HCT116 (cell line): ENCODE data around the gene ABHD16B. TPM values are rescaled to one million over a fixed set of nuclear protein-coding genes. Genes with fewer than 3 reads are reported as not detected.

ENCODE experiments used
- ATAC-seq: fragments of 200-7000 bp; cut with Tn5 transposase; 2 replicates; pipeline ENCODE4 v1.9.1; 2020; ENCODE audit warnings: mild to moderate bottlenecking, moderate library complexity
- BruUV-seq: library from RNA; stranded (reverse); fragments of 400-500 nt; replicated peaks from 2 replicates; lab custom pipeline; 2021; lab: Mats Ljungman, UMichigan
- CTCF ChIA-PET: fragments of 300-600 bp; sonication (Branson Sonifier 250); formaldehyde crosslinking; loops from one replicate; lab custom pipeline; 2021; ENCODE audit warnings: antibody characterized with exemption; lab: Charles Lee
- POLR2A ChIA-PET: fragments of 300-600, 350-600 bp; sonication (Branson Sonifier 250); formaldehyde crosslinking; loops from one replicate; lab custom pipeline; 2021; ENCODE audit warnings: antibody characterized with exemption; lab: Charles Lee
- RAD21 ChIA-PET, 2 experiments: fragments of 300-600 bp; sonication (Branson Sonifier 250); formaldehyde crosslinking; loops; one replicate each; lab custom pipeline; 2023; ENCODE audit warnings: low total read pairs in 2 of 2; ENCODE audit not compliant: uncharacterized antibody in 2 of 2, unreplicated experiment in 2 of 2, low non-redundant PET in 1 of 2; lab: Charles Lee
- DNase-seq: peaks from one replicate; pipeline ENCODE4 v3.0.0-alpha.2; 2010; ENCODE audit warnings: low read depth, low spot score
- H2AFZ ChIP-seq: fragments of 200-600 bp; shearing (Covaris generic), sonication (generic); 2 replicates; pipeline ENCODE4 v1.6.1; 2017; ENCODE audit warnings: low read depth, mixed run types, mixed read lengths, antibody characterized with exemption, low read length; ENCODE audit not compliant: poor library complexity, severe bottlenecking
- H3K27ac ChIP-seq: 2 replicates; pipeline ENCODE4 v1.5.1; 2012; ENCODE audit warnings: low read depth, low read length
- H3K27me3 ChIP-seq: fragments of 200-600 bp; sonication (generic); 2 replicates; pipeline ENCODE4 v1.6.1; 2016; ENCODE audit warnings: mixed run types, low read length, mixed read lengths; ENCODE audit not compliant: insufficient read depth
- H3K36me3 ChIP-seq, 2 experiments: fragments of 200-500 bp in 1 of 2; fragments of 200-600 bp in 1 of 2; sonication (Bioruptor generic) in 1 of 2; sonication (generic) in 1 of 2; 2 replicates each; pipeline versions ENCODE4 v1.5.1 to v1.6.1; 2014 to 2016; ENCODE audit warnings: low read length in 2 of 2, inconsistent platforms in 1 of 2, mixed read lengths in 1 of 2, mixed run types in 1 of 2; ENCODE audit not compliant: insufficient read depth in 2 of 2, control insufficient read depth in 1 of 2
- H3K4me1 ChIP-seq, 2 experiments: fragments of 200-600 bp in 1 of 2; sonication (generic) in 1 of 2; 2 replicates each; pipeline versions ENCODE4 v1.5.1 to v1.6.1; 2012 to 2017; ENCODE audit warnings: low read length in 2 of 2, inconsistent platforms in 1 of 2, mild to moderate bottlenecking in 1 of 2, mixed read lengths in 1 of 2, mixed run types in 1 of 2, moderate library complexity in 1 of 2; ENCODE audit not compliant: insufficient read depth in 2 of 2, control insufficient read depth in 1 of 2
- H3K4me2 ChIP-seq: fragments of 200-600 bp; sonication (generic); 2 replicates; pipeline ENCODE4 v1.6.1; 2017; ENCODE audit warnings: mixed run types, low read length, mixed read lengths
- H3K4me3 ChIP-seq, 2 experiments: fragments of 200-600 bp in 1 of 2; sonication (generic) in 1 of 2; replicated peaks in 1 of 2; 2 replicates each; pipeline ENCODE4 v1.5.1; 2011 to 2016; ENCODE audit warnings: low read length in 2 of 2, control low read depth in 1 of 2, low read depth in 1 of 2, mild to moderate bottlenecking in 1 of 2, mixed read lengths in 1 of 2, mixed run types in 1 of 2
- H3K79me2 ChIP-seq: fragments of 200-600 bp; sonication (generic); 2 replicates; pipeline ENCODE4 v1.6.1; 2017; ENCODE audit warnings: mild to moderate bottlenecking, mixed run types, low read length, moderate library complexity, mixed read lengths; ENCODE audit not compliant: insufficient read depth
- H3K9ac ChIP-seq: fragments of 200-600 bp; sonication (generic); 2 replicates; pipeline ENCODE4 v1.6.1; 2016; ENCODE audit warnings: low read length, mixed read lengths
- H3K9me2 ChIP-seq: fragments of 200-600 bp; sonication (generic), shearing (Covaris generic); 2 replicates; pipeline ENCODE4 v1.6.1; 2017; ENCODE audit warnings: mixed run types, mild to moderate bottlenecking, moderate library complexity; ENCODE audit not compliant: insufficient read depth
- H3K9me3 ChIP-seq, 2 experiments: fragments of 200-500 bp in 1 of 2; fragments of 200-600 bp in 1 of 2; sonication (Bioruptor generic) in 1 of 2; sonication (generic) in 1 of 2; 2 replicates each; pipeline ENCODE4 v1.6.1; 2014 to 2017; ENCODE audit warnings: low read length in 2 of 2, mixed read lengths in 2 of 2, inconsistent platforms in 1 of 2, low read depth in 1 of 2, mild to moderate bottlenecking in 1 of 2, mixed run types in 1 of 2, moderate library complexity in 1 of 2; ENCODE audit not compliant: control insufficient read depth in 1 of 2, insufficient read depth in 1 of 2
- H4K20me1 ChIP-seq: fragments of 200-600 bp; sonication (generic), shearing (Covaris generic); 2 replicates; pipeline ENCODE4 v1.6.1; 2017; ENCODE audit warnings: mixed run types, mild to moderate bottlenecking, moderate library complexity; ENCODE audit not compliant: insufficient read depth
- CBX3 ChIP-seq: IDR thresholded peaks from 2 replicates; pipeline ENCODE4 v1.6.1; 2012; ENCODE audit warnings: low read depth
- EGR1 ChIP-seq: IDR thresholded peaks from 2 replicates; pipeline ENCODE4 v1.6.1; 2012; ENCODE audit warnings: low read depth
- EZH2 ChIP-seq: fragments of 200-600 bp; sonication (generic); IDR thresholded peaks from 2 replicates; pipeline ENCODE4 v1.6.1; 2017; ENCODE audit warnings: antibody characterized with exemption, mixed run types
- POLR2A ChIP-seq: IDR thresholded peaks from 2 replicates; pipeline ENCODE4 v1.7.0; 2011; ENCODE audit warnings: borderline replicate concordance; ENCODE audit not compliant: insufficient read depth, insufficient read length; ENCODE audit errors: extremely low read depth
- RAD21 ChIP-seq: IDR thresholded peaks from 2 replicates; pipeline ENCODE4 v1.6.1; 2012; ENCODE audit warnings: low read depth, mild to moderate bottlenecking
- SIN3A ChIP-seq: IDR thresholded peaks from 2 replicates; pipeline ENCODE4 v1.6.1; 2012; ENCODE audit warnings: low read depth
- SP1 ChIP-seq: IDR thresholded peaks from 2 replicates; pipeline ENCODE4 v1.6.1; 2012; ENCODE audit warnings: low read depth
- SRF ChIP-seq: IDR thresholded peaks from 2 replicates; pipeline ENCODE4 v1.6.1; 2012; ENCODE audit warnings: low read depth
- TCF7L2 ChIP-seq: IDR thresholded peaks from 2 replicates; pipeline ENCODE4 v1.7.0; 2011; ENCODE audit warnings: borderline replicate concordance, inconsistent platforms; ENCODE audit not compliant: insufficient read depth, insufficient read length; ENCODE audit errors: extremely low read depth
- YY1 ChIP-seq: IDR thresholded peaks from 2 replicates; pipeline ENCODE4 v1.6.1; 2011; ENCODE audit warnings: low read length, low read depth, moderate library complexity, mild to moderate bottlenecking; ENCODE audit not compliant: insufficient replicate concordance; ENCODE audit errors: extremely low read depth
- ZNF274 ChIP-seq: fragments of 200-500 bp; sonication (Bioruptor generic); IDR thresholded peaks from 2 replicates; pipeline ENCODE4 v1.6.1; 2014; ENCODE audit warnings: mild to moderate bottlenecking, low read depth, low read length, inconsistent platforms
- intact Hi-C: fragments of 100-400 bp; cut with micrococcal nuclease; formaldehyde crosslinking; loops from 2 replicates; pipeline ENCODE4 v1.10.0; 2022
- total RNA-seq: library from RNA; stranded (reverse); gene quantifications from one replicate; pipeline ENCODE4 v1.2.1, GENCODE V29; 2021; ENCODE audit not compliant: unreplicated experiment
- TF ChIP-seq, protein P1 (sequence below): IDR thresholded peaks from 2 replicates; pipeline ENCODE4 v1.6.1; 2012
- TF ChIP-seq, protein P2 (sequence below): IDR thresholded peaks from 2 replicates; pipeline ENCODE4 v1.6.1; 2011; ENCODE audit warnings: mild to moderate bottlenecking, low read length, moderate library complexity; ENCODE audit not compliant: insufficient replicate concordance; ENCODE audit errors: extremely low read depth
- TF ChIP-seq, protein P3 (sequence below): IDR thresholded peaks from 2 replicates; pipeline ENCODE4 v1.6.1; 2012

The ABHD16B gene
- total RNA-seq, 1 experiment from 2014 or later: not detected

DNA sequence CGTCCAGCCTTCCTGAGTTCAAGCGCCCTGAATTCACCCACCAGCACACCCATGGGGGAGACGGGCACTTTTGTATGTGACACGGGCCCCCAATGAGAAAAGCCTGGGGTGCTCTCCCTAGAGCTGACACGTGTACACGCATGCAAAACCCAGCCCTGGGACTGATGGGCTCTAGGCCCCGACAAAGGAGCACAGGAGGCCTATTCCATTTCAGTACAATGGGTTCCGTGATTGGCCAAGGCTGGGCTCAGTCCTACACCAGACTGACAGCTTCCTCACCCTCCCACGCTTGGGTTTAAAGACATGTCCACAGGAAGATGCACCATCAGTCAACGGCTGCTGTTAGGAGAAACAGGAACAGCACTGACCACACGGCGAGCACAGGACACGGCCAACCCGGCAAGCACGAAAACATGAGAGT lies 39.0 kb upstream of the ABHD16B start:
- H3K4me1 ChIP-seq: peaks cover 0 to 6% of the 10 kb centered on the region in 2 experiments; a peak in 2 of 4 replicates
- H3K4me2 ChIP-seq: no peak overlapping the region
- H3K4me3 ChIP-seq: no peak overlapping the region
- H3K9ac ChIP-seq: no peak overlapping the region
- POLR2A ChIA-PET: no interaction called here
- no peaks in the 10 kb centered on the region for H3K9me2 ChIP-seq
- ATAC-seq: no peak
- no peaks in the 10 kb centered on the region for H3K36me3 ChIP-seq
- H3K79me2 ChIP-seq: no peaks in the 10 kb centered on the region
- H3K9me3 ChIP-seq: no peaks in the 10 kb centered on the region
- CTCF ChIA-PET: no interaction called here
- no peaks in the 10 kb centered on the region for H4K20me1 ChIP-seq
- H2AFZ ChIP-seq: no peak overlapping the region
- no peaks in the 10 kb centered on the region for H3K27me3 ChIP-seq
- no peak for TF ChIP-seq EZH2
- TF ChIP-seq SP1: no peak
- no peak for TF ChIP-seq RAD21
- intact Hi-C loops: no loop called here
- RAD21 ChIA-PET: interaction anchor here in 1 of 2 experiments (0.6 to 0.7 kb wide), 2 partner anchors 37 to 44 kb away, joined by 3 read pairs; no protein-coding TSS in a partner anchor
- H3K27ac ChIP-seq: no peak overlapping the region
- no TSS peak for BruUV-seq
- no peak for DNase-seq

DNA sequence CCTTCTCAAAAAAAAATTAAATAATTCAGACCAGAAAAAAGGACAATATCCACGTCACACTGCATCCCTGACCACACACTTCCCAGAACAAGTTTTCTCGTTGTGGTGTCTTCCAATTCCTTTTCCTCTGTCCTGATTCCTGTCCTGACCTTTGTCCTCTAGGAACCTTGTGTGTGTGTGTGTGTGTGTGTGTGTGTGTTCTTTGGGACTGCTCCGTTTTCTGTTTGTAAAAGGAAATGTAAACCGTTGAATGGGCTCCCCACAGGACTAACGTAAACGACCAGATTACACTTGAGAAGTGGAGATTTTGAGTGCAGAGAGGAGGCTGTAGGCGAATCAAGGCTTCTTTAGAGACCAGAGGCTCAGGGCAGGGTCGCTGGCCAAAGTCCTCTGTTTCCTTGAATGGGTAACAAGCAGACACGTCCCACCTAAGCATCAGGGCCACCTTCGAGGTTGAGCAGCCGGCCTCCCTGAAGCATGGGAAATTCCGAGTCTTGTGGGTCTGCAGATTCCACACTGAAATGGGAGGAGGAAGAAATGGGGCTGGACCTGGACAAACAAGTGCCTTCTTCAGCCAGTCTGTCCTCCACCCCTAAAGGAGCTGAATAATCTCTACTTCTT lies 37.5 kb upstream of the ABHD16B start:
- H3K4me2 ChIP-seq: no peak overlapping the region
- CTCF ChIA-PET: no interaction called here
- no peak overlapping the region for H2AFZ ChIP-seq
- RAD21 ChIA-PET: no interaction called here
- no TSS peak for BruUV-seq
- H4K20me1 ChIP-seq: no peaks in the 10 kb centered on the region
- DNase-seq (no peak), ATAC-seq (no peak)
- 0 out of 2 replicates have a peak, but pooled peaks cover 3% of the 10 kb centered on the region for H3K79me2 ChIP-seq
- H3K9me2 ChIP-seq: no peaks in the 10 kb centered on the region
- POLR2A ChIA-PET: no interaction called here
- intact Hi-C loops: no loop called here
- no peak overlapping the region for H3K4me3 ChIP-seq
- no peaks in the 10 kb centered on the region for H3K9me3 ChIP-seq
- TF ChIP-seq SIN3A: no peak
- TF ChIP-seq, protein P1, sequence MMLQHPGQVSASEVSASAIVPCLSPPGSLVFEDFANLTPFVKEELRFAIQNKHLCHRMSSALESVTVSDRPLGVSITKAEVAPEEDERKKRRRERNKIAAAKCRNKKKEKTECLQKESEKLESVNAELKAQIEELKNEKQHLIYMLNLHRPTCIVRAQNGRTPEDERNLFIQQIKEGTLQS: no peak
- TF ChIP-seq EGR1: no peak
- TF ChIP-seq, protein P2, sequence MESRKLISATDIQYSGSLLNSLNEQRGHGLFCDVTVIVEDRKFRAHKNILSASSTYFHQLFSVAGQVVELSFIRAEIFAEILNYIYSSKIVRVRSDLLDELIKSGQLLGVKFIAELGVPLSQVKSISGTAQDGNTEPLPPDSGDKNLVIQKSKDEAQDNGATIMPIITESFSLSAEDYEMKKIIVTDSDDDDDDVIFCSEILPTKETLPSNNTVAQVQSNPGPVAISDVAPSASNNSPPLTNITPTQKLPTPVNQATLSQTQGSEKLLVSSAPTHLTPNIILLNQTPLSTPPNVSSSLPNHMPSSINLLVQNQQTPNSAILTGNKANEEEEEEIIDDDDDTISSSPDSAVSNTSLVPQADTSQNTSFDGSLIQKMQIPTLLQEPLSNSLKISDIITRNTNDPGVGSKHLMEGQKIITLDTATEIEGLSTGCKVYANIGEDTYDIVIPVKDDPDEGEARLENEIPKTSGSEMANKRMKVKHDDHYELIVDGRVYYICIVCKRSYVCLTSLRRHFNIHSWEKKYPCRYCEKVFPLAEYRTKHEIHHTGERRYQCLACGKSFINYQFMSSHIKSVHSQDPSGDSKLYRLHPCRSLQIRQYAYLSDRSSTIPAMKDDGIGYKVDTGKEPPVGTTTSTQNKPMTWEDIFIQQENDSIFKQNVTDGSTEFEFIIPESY: no peak
- no peak for TF ChIP-seq SP1
- TF ChIP-seq POLR2A: no peak
- TF ChIP-seq TCF7L2: no peak
- TF ChIP-seq CBX3: no peak
- TF ChIP-seq YY1: no peak
- TF ChIP-seq, protein P3, sequence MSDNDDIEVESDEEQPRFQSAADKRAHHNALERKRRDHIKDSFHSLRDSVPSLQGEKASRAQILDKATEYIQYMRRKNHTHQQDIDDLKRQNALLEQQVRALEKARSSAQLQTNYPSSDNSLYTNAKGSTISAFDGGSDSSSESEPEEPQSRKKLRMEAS: no peak
- no peak for TF ChIP-seq ZNF274
- no peak for TF ChIP-seq SRF
- peaks cover 0 to 6% of the 10 kb centered on the region in 2 experiments; a peak in 2 of 4 replicates for H3K4me1 ChIP-seq
- H3K9ac ChIP-seq: no peak overlapping the region
- no peaks in the 10 kb centered on the region for H3K27me3 ChIP-seq
- H3K27ac ChIP-seq: no peak overlapping the region
- H3K36me3 ChIP-seq: no peaks in the 10 kb centered on the region
